ENCODE data around the gene KCNC3.
"Not testable (repeated sequence)": the region's sequence is repeated elsewhere in the genome, so short reads cannot be mapped to it uniquely, and the experiment has no call there.

The KCNC3 gene

GRCh38 chr19:50329146-50329925 lies at the start of gene KCNC3:
Gene KCNC3, minus strand, starts transcription at chr19:50329377. Its CDS starts 295 bp downstream, at chr19:50329082.
- peak; percentile 100 for DNase-seq

DNA sequence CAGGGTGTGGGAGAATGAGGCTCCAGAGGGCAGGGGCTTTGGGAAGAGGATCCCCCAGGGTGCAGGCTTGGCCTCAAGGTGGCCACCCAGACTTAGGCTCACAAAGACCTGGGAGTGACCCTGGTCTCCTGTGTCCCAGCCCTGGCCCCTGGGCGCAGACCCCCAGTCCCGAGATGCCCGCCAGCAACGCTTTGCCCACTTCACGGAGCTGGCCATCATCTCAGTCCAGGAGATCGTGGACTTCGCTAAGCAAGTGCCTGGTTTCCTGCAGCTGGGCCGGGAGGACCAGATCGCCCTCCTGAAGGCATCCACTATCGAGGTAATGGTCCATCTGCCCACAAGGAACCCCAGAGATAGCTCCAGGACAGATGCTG lies 49.7 kb upstream of the KCNC3 start:
- DNase-seq, result no peak

DNA sequence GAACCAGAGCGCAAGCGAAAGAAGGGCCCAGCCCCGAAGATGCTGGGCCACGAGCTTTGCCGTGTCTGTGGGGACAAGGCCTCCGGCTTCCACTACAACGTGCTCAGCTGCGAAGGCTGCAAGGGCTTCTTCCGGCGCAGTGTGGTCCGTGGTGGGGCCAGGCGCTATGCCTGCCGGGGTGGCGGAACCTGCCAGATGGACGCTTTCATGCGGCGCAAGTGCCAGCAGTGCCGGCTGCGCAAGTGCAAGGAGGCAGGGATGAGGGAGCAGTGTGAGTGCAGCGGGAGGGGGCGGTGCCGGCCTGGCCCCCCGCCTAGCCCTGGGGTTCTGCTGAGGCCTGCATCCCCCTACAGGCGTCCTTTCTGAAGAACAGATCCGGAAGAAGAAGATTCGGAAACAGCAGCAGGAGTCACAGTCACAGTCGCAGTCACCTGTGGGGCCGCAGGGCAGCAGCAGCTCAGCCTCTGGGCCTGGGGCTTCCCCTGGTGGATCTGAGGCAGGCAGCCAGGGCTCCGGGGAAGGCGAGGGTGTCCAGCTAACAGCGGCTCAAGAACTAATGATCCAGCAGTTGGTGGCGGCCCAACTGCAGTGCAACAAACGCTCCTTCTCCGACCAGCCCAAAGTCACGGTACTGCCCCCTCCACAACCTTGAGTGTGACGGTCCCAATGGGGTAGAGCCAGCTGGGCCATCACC lies 49.1 kb upstream of the KCNC3 start:
- no peak for DNase-seq

DNA sequence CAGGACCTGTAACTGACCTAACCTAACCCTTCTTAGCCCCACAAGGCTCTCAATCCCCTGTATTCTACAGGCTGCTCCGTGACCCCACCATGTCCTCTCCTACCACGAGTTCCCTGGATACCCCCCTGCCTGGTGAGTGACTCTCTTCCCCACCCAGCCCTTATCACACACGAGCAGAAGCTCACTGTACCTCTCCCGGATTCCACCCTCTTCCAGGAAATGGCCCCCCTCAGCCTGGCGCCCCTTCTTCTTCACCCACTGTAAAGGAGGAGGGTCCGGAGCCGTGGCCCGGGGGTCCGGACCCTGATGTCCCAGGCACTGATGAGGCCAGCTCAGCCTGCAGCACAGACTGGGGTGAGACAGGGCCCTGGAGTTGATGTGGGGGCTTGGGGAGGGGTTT lies 48.3 kb upstream of the KCNC3 start:
- DNase-seq, result no peak

DNA sequence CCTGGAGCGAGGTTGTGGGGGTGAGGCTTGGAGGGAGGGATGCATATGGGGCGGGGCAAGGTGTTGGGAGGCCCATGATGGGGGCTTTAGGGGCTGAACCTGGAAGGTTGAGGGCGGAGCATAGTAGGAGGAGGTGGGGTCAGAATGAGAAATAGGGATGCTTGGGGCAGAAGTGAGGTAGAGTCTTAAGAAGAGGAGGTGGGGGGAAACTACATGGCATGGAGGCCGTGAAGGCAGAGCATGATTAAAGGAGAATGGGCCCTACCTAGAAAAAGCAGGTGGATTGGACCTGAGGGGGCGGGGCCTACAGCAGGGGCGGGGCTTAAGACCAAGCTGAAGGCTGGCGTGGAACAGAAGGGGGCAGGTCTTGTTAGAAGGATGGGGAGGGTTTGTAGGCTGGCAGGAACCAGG lies 47.9 kb upstream of the KCNC3 start:
- DNase-seq, result peak; percentile 84

DNA sequence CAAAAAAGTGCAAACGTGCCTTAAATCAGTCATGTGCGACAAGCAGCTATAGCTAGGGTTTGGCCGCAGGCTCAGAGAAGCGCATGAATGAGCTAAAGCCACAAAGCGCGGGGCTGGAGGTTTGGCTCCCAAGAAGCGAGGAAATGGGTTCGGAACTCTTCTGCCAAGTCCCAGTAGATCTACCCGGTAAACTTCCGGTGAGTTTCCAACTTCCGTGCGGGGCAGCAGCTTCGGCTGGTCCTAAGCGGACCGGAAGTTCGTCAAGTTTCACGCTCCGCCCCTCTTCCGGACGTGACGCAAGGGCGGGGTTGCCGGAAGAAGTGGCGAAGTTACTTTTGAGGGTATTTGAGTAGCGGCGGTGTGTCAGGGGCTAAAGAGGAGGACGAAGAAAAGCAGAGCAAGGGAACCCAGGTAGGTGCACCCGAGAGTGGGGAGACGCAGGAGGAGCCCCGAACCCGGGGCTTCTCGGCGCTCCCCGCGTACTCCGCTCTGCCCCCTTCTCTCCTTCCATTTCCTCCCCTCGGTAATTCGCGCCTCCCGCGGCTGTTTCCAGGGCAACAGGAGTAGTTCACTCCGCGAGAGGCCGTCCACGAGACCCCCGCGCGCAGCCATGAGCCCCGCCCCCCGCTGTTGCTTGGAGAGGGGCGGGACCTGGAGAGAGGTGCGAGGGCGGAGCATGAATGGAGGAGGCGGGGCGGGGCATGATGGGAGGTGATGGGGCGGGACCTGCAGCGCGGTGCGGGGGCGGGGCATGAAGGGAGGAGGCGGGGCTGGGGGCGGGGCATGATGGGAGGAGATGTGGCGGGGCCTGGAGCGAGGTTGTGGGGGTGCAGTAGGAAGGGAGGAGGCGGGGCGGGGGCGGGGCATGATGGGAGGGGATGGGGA lies 47.2 kb upstream of the KCNC3 start, which contains the start of gene NR1H2:
NR1H2 (plus strand) TSS at position 292 of the 885 bp plus-strand sequence. CDS start 1,149 bp downstream, outside the sequence.
- peak; percentile 91 for DNase-seq

DNA sequence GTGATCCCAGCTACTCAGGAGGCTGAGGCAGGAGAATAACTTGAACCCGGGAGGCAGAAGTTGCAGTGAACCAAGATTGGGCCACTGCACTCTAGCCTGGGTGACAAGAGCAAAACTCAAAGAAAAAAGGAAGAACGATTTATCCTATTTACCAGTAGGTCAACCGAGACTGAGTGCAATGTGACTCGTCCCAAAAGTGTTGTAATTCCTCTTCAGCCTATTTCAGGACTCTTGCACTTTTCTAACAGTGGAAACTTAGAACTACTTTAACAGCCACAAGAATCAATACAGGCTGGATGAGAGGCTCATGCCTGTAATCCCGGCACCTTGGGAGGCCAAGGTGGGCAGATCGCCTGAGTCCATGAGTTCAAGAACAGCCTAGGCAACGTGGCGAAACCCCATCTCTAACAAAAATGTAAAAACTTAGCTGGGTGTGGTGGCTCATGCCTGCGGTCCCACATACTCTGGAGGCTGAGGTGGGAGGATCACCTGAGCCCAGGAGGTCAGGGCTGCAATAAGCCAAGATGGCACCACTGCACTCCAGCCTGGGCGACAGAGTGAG lies 42.8 kb upstream of the KCNC3 start:
- no peak for DNase-seq

DNA sequence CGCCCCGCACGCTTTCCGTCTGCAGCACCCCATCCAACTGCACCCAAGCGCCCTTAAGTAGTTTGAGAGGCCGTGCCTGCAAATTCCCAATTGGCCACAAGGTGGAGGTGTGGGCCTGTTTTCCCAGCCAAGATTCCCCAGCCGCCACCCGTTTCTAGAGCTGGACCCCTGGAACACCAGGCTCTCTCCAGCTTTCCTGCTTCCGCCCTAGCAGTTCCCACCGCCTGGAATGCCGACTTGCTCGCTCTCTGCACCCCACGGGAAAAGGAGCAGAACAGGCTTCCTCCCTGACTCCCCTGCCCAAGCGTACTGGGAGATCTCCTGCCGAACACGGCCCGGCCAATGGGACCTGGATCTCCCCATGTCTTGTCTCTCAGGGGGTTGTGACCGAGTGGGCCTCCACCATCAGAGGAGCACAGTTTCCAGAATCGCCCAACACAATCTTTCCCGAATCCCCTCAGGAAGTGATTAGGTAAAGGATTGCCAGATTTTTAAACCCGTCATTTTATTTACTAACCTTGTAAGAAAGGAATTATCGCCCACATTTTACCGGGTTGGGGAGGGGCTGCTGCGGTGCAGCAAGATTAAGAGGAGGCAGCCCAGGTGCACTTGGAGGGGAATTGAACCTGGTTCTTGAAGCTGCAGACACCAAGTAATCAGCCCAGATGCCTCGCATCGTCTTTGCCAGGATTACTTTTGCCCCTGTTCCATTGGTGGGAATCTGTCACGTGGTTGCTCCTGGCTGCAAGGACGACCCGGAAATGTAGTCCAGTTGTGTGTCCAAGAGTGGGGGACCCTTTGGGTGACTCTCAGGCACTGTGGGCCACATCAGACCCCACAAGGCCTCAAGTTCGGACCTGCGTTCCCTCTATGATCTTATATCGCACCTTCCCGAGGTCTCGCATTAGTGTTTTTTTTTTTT lies 39.7 kb upstream of the KCNC3 start:
- DNase-seq, result peak; percentile 74

DNA sequence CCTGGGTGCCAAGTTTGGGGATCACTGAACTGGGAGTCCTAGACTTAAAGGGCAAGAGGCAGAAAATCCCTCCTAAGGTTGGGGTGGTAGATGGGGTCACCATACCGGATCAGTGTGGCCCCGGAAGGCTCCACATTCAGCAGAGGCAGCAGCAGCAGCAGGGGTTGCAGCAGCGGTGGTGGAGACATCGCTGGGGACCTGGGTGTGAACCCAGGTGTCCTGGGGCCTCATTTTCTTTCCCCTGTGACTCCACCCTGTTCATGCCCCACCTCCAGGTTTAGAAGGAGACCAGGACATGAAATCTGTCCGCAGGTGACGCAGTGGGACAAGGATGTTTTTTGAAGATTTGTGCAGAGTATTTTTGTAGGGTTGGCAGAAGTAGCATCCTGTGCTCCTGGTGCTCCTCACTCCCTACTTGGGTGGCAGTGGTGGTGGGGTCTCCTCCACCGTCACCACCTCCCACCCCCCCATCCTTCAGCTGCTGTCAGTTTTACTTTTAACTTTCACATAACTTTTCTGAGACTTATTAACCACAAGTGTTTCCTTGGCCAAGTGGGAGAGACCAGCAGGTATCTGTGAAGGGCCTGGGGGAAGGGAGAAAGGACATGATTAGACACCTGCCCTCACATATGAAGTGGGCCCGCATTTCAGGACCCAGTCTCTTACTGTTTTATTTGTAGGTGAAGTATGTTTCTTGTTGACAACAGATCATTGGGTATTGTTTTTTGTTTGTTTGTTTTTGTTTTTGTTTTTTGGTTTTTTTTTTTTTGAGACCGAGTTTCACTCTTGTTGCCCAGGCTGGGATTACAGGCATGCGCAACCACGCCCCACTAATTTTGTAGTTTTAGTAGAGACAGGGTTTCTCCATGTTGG lies 36.5 kb upstream of the KCNC3 start, which contains the start of gene NAPSA:
NAPSA (minus strand) TSS at position 206 of the 873 bp plus-strand sequence; CDS start at position 188, 18 bp downstream.
- no peak for DNase-seq

- no peak for DNase-seq
Observed at GRCh38 chr19:50362656-50363424, 33.7 kb upstream of the KCNC3 start.

- DNase-seq, result no peak
Observed at GRCh38 chr19:50362030-50362412, 32.8 kb upstream of the KCNC3 start.

GRCh38 chr19:50361290-50362029 lies 32.3 kb upstream of the KCNC3 start:
- DNase-seq, result no peak

DNA sequence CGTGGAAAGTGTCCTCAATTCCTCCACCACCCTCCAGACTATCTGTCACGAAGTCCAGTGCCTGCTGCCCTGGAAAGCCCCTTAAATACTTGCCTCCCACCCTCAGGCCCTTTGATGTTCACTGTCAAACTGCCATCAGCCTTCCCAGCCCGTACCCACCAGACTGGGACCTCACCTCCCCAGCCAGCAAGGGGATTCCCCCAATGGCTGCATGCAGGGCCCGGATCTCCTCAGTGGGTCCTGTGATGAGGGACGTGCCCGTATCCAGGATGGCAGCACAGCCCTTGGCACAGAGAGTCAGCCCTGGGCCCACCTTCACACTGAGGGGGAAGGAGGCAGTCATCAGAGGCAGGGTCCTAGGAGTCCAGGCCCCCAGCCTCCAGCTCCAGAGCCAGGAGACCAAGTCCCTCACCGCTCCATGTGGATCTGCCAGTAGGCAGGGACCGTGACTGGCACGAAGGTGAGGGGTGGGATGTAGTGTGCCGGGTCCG lies 30.2 kb upstream of the KCNC3 start:
- no peak for DNase-seq

- peak; percentile 69 for DNase-seq
Observed at GRCh38 chr19:50358483-50359327, 29.5 kb upstream of the KCNC3 start.

DNA sequence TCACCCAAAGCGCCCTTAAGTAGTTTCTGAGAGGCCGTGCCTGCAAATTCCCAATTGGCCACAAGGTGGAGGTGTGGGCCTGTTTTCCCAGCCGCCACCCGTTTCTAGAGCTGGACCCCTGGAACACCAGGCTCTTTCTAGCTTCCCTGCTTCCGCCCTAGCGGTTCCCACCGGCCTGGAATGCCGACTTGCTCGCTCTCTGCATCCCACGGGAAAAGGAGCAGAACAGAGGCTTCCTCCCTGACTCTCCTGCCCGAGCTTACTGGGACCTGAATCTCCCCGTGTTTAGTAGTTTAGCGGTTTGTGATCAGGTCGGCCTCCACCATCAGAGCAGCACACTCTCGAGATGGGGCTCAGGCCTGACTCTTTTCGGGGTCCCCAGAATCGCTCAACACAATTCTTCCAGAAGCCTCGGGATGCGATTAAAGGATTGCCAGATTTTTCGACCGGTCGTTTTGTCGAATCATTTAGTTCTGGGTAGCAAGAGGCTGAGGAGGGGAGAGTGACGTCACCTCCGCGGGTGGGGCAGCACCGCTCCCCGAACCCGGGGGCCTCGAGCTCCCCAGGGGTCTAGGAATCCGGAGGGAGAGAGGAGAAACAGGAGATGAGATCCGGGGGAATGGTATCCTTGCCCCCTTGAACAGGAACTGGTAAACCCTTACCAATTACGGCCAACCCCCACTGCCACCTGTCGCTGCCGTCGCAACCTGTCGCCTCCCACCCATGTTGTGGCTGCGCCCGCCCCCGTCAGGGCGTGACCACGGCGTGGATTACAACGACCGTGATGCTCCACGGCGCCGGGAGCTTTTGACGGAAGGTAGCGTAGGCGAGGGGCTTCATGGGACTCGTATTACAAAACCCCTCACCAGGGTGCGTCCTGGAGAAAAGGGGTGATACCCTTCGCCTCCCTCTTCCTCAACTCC lies 28.3 kb upstream of the KCNC3 start:
- DNase-seq, result peak; percentile 85

DNA sequence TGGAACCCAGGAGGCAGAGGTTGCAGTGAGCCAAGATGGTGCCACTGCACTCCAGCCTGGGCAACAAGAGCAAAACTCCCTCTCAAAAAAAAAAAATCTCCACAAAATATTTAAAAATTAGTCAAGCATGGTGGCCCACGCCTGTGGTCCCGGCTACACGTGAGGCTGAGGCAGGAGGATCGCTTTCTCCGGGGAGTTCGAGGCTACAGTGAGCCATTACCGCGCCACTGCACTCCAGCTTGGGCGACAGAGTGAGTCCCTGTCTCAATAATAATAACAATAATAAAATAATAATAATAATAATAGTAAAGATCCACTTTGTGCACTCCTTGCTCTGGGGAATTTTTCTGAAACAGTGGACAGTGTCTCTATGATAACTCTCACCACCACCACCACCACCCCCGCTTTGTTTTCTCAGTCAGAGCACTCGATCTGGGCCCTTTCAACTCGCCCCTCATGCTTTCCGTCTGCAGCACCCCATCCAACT lies 27.6 kb upstream of the KCNC3 start:
- DNase-seq, result no peak

DNA sequence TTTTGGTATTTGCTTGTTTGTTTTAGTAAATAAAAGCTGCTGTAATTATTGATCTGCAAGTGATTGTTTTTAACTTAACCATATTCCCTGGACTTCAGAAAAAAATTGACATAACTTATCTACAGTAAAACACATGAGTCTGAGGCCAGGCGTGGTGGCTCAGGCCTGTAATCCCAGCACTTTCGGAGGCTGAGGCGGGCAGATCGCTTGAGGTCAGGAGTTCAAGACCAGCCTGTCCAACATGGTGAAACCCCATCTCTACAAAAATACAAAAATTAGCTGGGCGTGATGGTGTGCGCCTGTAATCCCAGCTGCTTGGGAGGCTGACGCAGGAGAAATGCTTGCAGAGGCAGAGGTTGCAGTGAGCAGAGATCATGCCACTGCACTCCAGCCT lies 24.3 kb upstream of the KCNC3 start:
- not testable (repeated sequence) for DNase-seq
